Epithelial cell of proximal tubule (primary cell): Measurements from ENCODE around the gene ZNF436. TPM values are rescaled to one million over a fixed set of nuclear protein-coding genes. Genes with fewer than 3 reads are reported as not detected.

Experiments used
- DNase-seq: peaks from one replicate; pipeline ENCODE4 v3.0.0-alpha.2; 2011; ENCODE audit warnings: low read depth
- H3K4me3 ChIP-seq: 2 replicates; pipeline ENCODE4 v1.5.1; 2011; ENCODE audit warnings: low read depth, mild to moderate bottlenecking, low read length
- CTCF ChIP-seq: conservative IDR thresholded peaks from 2 replicates; pipeline ENCODE4 v1.5.1; 2012; ENCODE audit warnings: low read depth, mild to moderate bottlenecking, low read length
- total RNA-seq: library from RNA; depleted of rRNA; stranded (reverse); fragments of >200 nt; gene quantifications from 2 replicates; pipeline ENCODE4 v1.2.3, GENCODE V29; 2015

Gene ZNF436
- total RNA-seq, 1 donor from 2014 or later = 8.0 TPM

DNA sequence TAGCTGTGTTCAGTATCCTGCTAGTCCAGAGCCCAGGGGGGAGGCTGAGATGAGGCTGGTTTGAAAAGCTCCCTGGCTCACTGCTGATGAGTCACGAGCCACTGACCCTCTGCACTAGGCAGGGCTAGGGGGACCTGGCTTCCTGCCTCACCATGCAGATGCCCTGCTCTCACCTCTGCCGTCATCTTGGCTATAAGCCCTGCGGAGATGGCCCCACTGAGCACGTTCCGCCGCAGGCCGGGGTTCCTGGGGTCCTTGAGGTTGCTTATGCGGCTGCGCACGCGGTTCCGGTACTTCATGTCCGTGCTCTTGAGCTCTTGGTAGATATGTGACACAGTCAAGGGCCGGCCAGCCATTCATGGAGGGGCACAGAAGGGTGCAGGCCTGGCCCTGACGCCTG lies 24.1 kb upstream of the ZNF436 start:
- no peak overlapping the region for H3K4me3 ChIP-seq
- no peak for DNase-seq

GRCh38 chr1:23392125-23392855 lies 22.7 kb upstream of the ZNF436 start:
- TF ChIP-seq CTCF = no peak
- no peak for DNase-seq
- no peak overlapping the region for H3K4me3 ChIP-seq

More for the DNA sequence above, 24.1 kb upstream of the ZNF436 start:
- no peak for TF ChIP-seq CTCF

GRCh38 chr1:23389837-23390321 lies 20.2 kb upstream of the ZNF436 start:
- H3K4me3 ChIP-seq = no peak overlapping the region
- DNase-seq = no peak
- TF ChIP-seq CTCF = no peak

GRCh38 chr1:23387494-23387893 lies 17.9 kb upstream of the ZNF436 start:
- DNase-seq = no peak
- no peak for TF ChIP-seq CTCF
- H3K4me3 ChIP-seq = no peak overlapping the region

DNA sequence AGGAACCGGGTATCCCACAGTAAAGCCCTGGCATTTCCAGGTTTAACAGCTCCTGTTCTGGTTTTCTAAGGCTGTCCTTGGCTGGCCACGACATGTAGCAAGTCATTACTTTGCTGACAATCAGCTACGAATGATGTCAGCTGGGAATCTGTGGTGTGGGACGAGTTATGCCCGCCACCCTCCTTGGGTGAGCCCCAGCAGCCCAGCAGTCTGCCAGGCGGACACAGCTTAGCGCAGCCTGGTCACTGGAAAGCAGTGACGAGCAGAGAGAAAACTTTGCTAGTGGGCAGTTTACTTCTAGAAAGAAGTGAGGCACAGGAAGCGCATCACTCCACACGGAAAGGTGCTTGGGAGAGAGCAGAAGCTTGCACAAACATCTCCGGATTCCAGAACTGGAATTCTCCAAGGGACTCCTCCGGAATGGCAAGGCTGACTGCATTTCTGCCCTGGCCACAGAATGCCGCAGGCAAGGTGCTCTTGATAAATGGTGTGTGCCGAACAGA lies 15.5 kb upstream of the ZNF436 start:
- DNase-seq = no peak
- no peak for TF ChIP-seq CTCF
- no peak overlapping the region for H3K4me3 ChIP-seq

- DNase-seq = no peak
These were observed 14.8 kb upstream of the ZNF436 start for GRCh38 chr1:23384312-23385058.

More at GRCh38 chr1:23384312-23385058, 14.8 kb upstream of the ZNF436 start:
- no peak overlapping the region for H3K4me3 ChIP-seq
- no peak for TF ChIP-seq CTCF
